Neural cell (in vitro differentiated cells): ENCODE results near the gene FREM3. TPM values are rescaled to one million over a fixed set of nuclear protein-coding genes. Genes with fewer than 3 reads are reported as not detected.

ENCODE experiments used
- H2AFZ ChIP-seq: fragments of 200-600, 300-800 bp; sonication (generic), shearing (Covaris generic); 2 replicates; pipeline ENCODE4 v1.6.0; 2014; ENCODE audit warnings: low read depth, mild to moderate bottlenecking, antibody characterized with exemption, low read length, moderate library complexity
- H3F3A ChIP-seq: fragments of 200-600 bp; shearing (Covaris generic); 2 replicates; pipeline ENCODE4 v1.6.1; 2016; ENCODE audit warnings: mild to moderate bottlenecking, moderate library complexity, mixed read lengths, antibody characterized with exemption, low read length; ENCODE audit not compliant: insufficient read depth, poor library complexity, severe bottlenecking
- H3K27ac ChIP-seq: fragments of 200-600, 300-800 bp; sonication (generic), shearing (Covaris generic); 2 replicates; pipeline ENCODE4 v1.5.1; 2014; ENCODE audit warnings: mild to moderate bottlenecking, low read length, moderate library complexity
- H3K27me3 ChIP-seq: fragments of 300-800, 200-600 bp; sonication (generic), shearing (Covaris generic); 2 replicates; pipeline ENCODE4 v1.6.0; 2014; ENCODE audit warnings: mild to moderate bottlenecking, low read depth, low read length, moderate library complexity; ENCODE audit not compliant: insufficient read depth
- H3K36me3 ChIP-seq: fragments of 300-800, 200-600 bp; sonication (generic), shearing (Covaris generic); 2 replicates; pipeline ENCODE4 v1.5.1; 2014; ENCODE audit warnings: mild to moderate bottlenecking, antibody characterized with exemption, low read length, moderate library complexity; ENCODE audit not compliant: insufficient read depth
- H3K4me2 ChIP-seq: fragments of 300-800, 200-600 bp; sonication (generic), shearing (Covaris generic); 2 replicates; pipeline ENCODE4 v1.6.0; 2014; ENCODE audit warnings: mild to moderate bottlenecking, low read length
- H3K4me3 ChIP-seq: fragments of 300-800, 200-600 bp; sonication (generic), shearing (Covaris generic); 2 replicates; pipeline ENCODE4 v1.5.1; 2014; ENCODE audit warnings: mild to moderate bottlenecking, low read length, moderate library complexity
- H3K79me2 ChIP-seq: fragments of 200-600 bp; shearing (Covaris generic); replicated peaks from 2 replicates; pipeline ENCODE4 v1.6.0; 2014; ENCODE audit warnings: mild to moderate bottlenecking, low read length, moderate library complexity; ENCODE audit not compliant: insufficient read depth
- H3K9ac ChIP-seq: fragments of 300-800, 200-600 bp; sonication (generic), shearing (Covaris generic); 2 replicates; pipeline ENCODE4 v1.6.1; 2016; ENCODE audit warnings: mild to moderate bottlenecking, low read length, mixed read lengths
- H3K9me2 ChIP-seq: fragments of 200-600 bp; shearing (Covaris generic); 2 replicates; pipeline ENCODE4 v1.6.1; 2016; ENCODE audit warnings: mild to moderate bottlenecking, low read length, mixed read lengths; ENCODE audit not compliant: insufficient read depth
- H3K9me3 ChIP-seq: fragments of 200-600, 300-800 bp; sonication (generic), shearing (Covaris generic); 2 replicates; pipeline ENCODE4 v1.6.1; 2016; ENCODE audit warnings: mild to moderate bottlenecking, mixed run types, low read length, moderate library complexity, mixed read lengths
- H4K20me1 ChIP-seq: fragments of 200-600 bp; shearing (Covaris generic); 2 replicates; pipeline ENCODE4 v1.6.1; 2016; ENCODE audit warnings: mild to moderate bottlenecking, mixed run types; ENCODE audit not compliant: insufficient read depth
- EP300 ChIP-seq: fragments of 450-650 bp; conservative IDR thresholded peaks from 2 replicates; pipeline ENCODE4 v1.6.1; 2014; ENCODE audit warnings: antibody characterized with exemption, mild to moderate bottlenecking, moderate library complexity; ENCODE audit not compliant: poor library complexity, severe bottlenecking
- EZH2 ChIP-seq: fragments of 200-600, 300-800 bp; shearing (Covaris generic), sonication (generic); IDR thresholded peaks from 2 replicates; pipeline ENCODE4 v1.6.1; 2014; ENCODE audit warnings: antibody characterized with exemption, low read length, borderline replicate concordance, mild to moderate bottlenecking; ENCODE audit not compliant: insufficient read depth, poor library complexity, severe bottlenecking
- MXI1 ChIP-seq: fragments of 450-650 bp; conservative IDR thresholded peaks from 2 replicates; pipeline ENCODE4 v1.6.1; 2014; ENCODE audit warnings: antibody characterized with exemption, mild to moderate bottlenecking; ENCODE audit not compliant: poor library complexity, severe bottlenecking
- POLR2AphosphoS5 ChIP-seq: IDR thresholded peaks from 2 replicates; pipeline ENCODE4 v1.6.1; 2012
- RAD21 ChIP-seq: fragments of 450-650 bp; conservative IDR thresholded peaks from 2 replicates; pipeline ENCODE4 v1.6.1; 2014; ENCODE audit warnings: antibody characterized with exemption, mild to moderate bottlenecking, moderate library complexity
- SMC3 ChIP-seq: fragments of 450-650 bp; conservative IDR thresholded peaks from 2 replicates; pipeline ENCODE4 v1.6.1; 2014; ENCODE audit warnings: antibody characterized with exemption, mild to moderate bottlenecking, moderate library complexity; ENCODE audit not compliant: poor library complexity
- TAF1 ChIP-seq: IDR thresholded peaks from 2 replicates; pipeline ENCODE4 v1.6.1; 2012; ENCODE audit warnings: low read depth
- polyA plus RNA-seq: library from polyadenylated mRNA; depleted of rRNA; stranded (reverse); fragments of >200 nt; gene quantifications from 2 replicates; pipeline ENCODE4 v1.2.3, GENCODE V29; 2014
- TF ChIP-seq, protein P1 (sequence below): fragments of 450-650 bp; IDR thresholded peaks from 2 replicates; pipeline ENCODE4 v1.5.1; 2014; ENCODE audit warnings: antibody characterized with exemption, mild to moderate bottlenecking, moderate library complexity; ENCODE audit not compliant: poor library complexity, severe bottlenecking
- TF ChIP-seq, protein P2 (sequence below): IDR thresholded peaks from 2 replicates; pipeline ENCODE4 v1.6.1; 2012; ENCODE audit warnings: borderline replicate concordance

Gene FREM3
- polyA plus RNA-seq, 1 donor from 2014 or later = 0.35 TPM

DNA sequence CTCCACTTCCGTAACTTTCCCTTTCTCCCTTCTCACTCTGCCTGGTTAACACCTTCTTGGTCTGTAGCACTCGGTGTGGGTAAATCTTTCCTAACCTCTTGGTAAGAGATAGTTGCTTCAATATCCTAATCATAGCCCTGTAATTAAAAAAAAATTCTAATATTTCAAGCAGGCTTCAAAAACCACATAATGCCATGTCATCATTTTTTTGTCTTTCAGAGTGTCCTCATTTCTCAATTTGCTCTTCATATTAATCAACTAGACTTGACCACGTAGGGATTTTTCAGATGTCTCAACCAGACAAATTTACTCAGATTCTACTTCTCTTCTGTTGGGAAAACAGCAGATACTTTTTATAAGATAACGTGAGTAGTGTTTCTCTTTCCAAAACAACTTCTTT, 91.0 kb downstream of the FREM3 start:
- Histone ChIP-seq H3K27ac (no peak overlapping the region), H3K4me3 (no peak overlapping the region), H3K9me3 (no peaks in the 10 kb centered on the region), H2AFZ (no peak overlapping the region), H3F3A (no peaks in the 10 kb centered on the region), H3K9me2 (no peaks in the 10 kb centered on the region), H3K36me3 (no peaks in the 10 kb centered on the region), H3K79me2 (no peaks in the 10 kb centered on the region), H3K27me3 (no peaks in the 10 kb centered on the region), H3K9ac (no peak overlapping the region), H4K20me1 (no peaks in the 10 kb centered on the region), H3K4me2 (no peak overlapping the region)
- no peak for TF ChIP-seq TAF1
- no peak for TF ChIP-seq RAD21
- TF ChIP-seq MXI1 = no peak
- TF ChIP-seq, protein P1, sequence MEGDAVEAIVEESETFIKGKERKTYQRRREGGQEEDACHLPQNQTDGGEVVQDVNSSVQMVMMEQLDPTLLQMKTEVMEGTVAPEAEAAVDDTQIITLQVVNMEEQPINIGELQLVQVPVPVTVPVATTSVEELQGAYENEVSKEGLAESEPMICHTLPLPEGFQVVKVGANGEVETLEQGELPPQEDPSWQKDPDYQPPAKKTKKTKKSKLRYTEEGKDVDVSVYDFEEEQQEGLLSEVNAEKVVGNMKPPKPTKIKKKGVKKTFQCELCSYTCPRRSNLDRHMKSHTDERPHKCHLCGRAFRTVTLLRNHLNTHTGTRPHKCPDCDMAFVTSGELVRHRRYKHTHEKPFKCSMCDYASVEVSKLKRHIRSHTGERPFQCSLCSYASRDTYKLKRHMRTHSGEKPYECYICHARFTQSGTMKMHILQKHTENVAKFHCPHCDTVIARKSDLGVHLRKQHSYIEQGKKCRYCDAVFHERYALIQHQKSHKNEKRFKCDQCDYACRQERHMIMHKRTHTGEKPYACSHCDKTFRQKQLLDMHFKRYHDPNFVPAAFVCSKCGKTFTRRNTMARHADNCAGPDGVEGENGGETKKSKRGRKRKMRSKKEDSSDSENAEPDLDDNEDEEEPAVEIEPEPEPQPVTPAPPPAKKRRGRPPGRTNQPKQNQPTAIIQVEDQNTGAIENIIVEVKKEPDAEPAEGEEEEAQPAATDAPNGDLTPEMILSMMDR = no peak
- TF ChIP-seq POLR2AphosphoS5 = no peak
- TF ChIP-seq, protein P2, sequence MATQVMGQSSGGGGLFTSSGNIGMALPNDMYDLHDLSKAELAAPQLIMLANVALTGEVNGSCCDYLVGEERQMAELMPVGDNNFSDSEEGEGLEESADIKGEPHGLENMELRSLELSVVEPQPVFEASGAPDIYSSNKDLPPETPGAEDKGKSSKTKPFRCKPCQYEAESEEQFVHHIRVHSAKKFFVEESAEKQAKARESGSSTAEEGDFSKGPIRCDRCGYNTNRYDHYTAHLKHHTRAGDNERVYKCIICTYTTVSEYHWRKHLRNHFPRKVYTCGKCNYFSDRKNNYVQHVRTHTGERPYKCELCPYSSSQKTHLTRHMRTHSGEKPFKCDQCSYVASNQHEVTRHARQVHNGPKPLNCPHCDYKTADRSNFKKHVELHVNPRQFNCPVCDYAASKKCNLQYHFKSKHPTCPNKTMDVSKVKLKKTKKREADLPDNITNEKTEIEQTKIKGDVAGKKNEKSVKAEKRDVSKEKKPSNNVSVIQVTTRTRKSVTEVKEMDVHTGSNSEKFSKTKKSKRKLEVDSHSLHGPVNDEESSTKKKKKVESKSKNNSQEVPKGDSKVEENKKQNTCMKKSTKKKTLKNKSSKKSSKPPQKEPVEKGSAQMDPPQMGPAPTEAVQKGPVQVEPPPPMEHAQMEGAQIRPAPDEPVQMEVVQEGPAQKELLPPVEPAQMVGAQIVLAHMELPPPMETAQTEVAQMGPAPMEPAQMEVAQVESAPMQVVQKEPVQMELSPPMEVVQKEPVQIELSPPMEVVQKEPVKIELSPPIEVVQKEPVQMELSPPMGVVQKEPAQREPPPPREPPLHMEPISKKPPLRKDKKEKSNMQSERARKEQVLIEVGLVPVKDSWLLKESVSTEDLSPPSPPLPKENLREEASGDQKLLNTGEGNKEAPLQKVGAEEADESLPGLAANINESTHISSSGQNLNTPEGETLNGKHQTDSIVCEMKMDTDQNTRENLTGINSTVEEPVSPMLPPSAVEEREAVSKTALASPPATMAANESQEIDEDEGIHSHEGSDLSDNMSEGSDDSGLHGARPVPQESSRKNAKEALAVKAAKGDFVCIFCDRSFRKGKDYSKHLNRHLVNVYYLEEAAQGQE = no peak
- TF ChIP-seq EZH2 = no peak
- no peak for TF ChIP-seq EP300

GRCh38 chr4:143606480-143606879, 94.0 kb downstream of the FREM3 start:
- Histone ChIP-seq H2AFZ (no peak overlapping the region), H3K27me3 (no peaks in the 10 kb centered on the region), H3K79me2 (no peaks in the 10 kb centered on the region), H3K4me2 (no peak overlapping the region), H3K9me3 (no peaks in the 10 kb centered on the region), H3K9ac (no peak overlapping the region), H3K9me2 (no peaks in the 10 kb centered on the region), H3K4me3 (no peak overlapping the region), H4K20me1 (no peaks in the 10 kb centered on the region), H3K27ac (no peak overlapping the region), H3F3A (no peaks in the 10 kb centered on the region), H3K36me3 (no peaks in the 10 kb centered on the region)
- TF ChIP-seq, protein P1 = no peak
- TF ChIP-seq RAD21 (no peak), MXI1 (no peak), EP300 (no peak), TAF1 (no peak), POLR2AphosphoS5 (no peak), SMC3 (no peak), EZH2 (no peak)
- TF ChIP-seq, protein P2 = no peak
